ENCODE data around the gene FILIP1L. TPM values are rescaled to one million over a fixed set of nuclear protein-coding genes. Genes with fewer than 3 reads are reported as not detected.
A peak's percentile ranks its signal among the peaks of the same experiment; 100 is the strongest.

The FILIP1L gene
- total and polyA plus RNA-seq, 2 of the 13 experiments (the other 11 are each of a cell fraction or from before 2014, with no cell fraction given), result 8.1 to 187 TPM

DNA sequence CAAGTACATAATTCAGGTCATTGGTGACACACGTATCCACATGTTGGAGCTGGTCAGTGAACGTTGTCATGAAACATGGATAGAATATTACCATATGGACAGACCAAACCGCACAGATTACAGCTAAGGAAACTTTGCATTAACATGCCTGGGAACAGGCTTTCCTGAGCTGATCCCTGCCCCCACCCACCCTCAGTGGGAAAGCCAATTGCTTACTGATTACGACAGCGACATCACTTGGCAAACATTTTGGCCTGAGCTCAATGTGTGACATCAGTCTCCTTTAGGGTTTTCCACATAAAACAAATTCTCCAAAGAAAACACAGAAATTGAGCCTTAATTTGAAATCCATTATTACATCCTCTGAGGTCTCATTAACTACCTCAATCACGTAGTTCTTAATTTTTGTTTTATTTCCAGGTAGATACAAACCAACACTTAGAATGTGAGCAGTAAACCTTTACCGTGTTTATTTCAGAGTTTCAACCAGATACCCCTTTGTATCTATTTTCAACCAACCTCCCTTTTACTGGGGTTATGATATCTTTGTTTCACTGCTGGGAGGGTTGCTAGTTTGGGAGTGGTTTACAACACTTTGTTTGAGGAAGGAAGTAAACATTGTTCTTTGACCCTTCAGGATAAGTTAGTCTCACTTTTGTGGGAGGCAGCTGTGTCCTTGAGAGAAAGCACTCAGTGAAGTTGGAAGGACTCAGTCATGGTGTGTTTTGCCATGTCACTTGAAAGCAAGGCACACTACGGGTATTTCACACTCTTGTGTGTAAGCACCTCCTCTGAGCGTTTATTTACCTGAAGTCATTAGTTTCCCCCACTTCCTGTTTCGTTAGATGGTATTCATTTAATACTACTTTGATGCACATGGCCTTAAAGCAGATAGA is 193.6 kb downstream of the FILIP1L start (continued):
- TF ChIP-seq, protein P1, sequence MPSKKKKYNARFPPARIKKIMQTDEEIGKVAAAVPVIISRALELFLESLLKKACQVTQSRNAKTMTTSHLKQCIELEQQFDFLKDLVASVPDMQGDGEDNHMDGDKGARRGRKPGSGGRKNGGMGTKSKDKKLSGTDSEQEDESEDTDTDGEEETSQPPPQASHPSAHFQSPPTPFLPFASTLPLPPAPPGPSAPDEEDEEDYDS (CRISPR knock-in tag; IDR thresholded peaks at IDR 0.05), result peak; percentile 78
- peak; percentile 82 for TF ChIP-seq FOSL2 (CRISPR knock-in tag; IDR thresholded peaks at IDR 0.05)
- 0 out of 2 replicates have a peak, but pooled peaks have one; percentile 73 for TF ChIP-seq RORA (CRISPR knock-in tag; IDR thresholded peaks at IDR 0.05)
- 0 out of 2 replicates have a peak, but pooled peaks have one; percentile 18 for TF ChIP-seq STAG1 (CRISPR knock-in tag; IDR thresholded peaks at IDR 0.05)
- 0 out of 2 replicates have a peak, but pooled peaks have one; percentile 26 for TF ChIP-seq FOXC1 (CRISPR knock-in tag; IDR thresholded peaks at IDR 0.05; ENCODE audit: borderline replicate concordance)
- TF ChIP-seq, protein P2, sequence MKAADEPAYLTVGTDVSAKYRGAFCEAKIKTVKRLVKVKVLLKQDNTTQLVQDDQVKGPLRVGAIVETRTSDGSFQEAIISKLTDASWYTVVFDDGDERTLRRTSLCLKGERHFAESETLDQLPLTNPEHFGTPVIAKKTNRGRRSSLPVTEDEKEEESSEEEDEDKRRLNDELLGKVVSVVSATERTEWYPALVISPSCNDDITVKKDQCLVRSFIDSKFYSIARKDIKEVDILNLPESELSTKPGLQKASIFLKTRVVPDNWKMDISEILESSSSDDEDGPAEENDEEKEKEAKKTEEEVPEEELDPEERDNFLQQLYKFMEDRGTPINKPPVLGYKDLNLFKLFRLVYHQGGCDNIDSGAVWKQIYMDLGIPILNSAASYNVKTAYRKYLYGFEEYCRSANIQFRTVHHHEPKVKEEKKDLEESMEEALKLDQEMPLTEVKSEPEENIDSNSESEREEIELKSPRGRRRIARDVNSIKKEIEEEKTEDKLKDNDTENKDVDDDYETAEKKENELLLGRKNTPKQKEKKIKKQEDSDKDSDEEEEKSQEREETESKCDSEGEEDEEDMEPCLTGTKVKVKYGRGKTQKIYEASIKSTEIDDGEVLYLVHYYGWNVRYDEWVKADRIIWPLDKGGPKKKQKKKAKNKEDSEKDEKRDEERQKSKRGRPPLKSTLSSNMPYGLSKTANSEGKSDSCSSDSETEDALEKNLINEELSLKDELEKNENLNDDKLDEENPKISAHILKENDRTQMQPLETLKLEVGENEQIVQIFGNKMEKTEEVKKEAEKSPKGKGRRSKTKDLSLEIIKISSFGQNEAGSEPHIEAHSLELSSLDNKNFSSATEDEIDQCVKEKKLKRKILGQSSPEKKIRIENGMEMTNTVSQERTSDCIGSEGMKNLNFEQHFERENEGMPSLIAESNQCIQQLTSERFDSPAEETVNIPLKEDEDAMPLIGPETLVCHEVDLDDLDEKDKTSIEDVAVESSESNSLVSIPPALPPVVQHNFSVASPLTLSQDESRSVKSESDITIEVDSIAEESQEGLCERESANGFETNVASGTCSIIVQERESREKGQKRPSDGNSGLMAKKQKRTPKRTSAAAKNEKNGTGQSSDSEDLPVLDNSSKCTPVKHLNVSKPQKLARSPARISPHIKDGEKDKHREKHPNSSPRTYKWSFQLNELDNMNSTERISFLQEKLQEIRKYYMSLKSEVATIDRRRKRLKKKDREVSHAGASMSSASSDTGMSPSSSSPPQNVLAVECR (CRISPR knock-in tag; IDR thresholded peaks at IDR 0.05; ENCODE audit: borderline replicate concordance), result peak; percentile 66; the same call in 1 of the 2 replicates
- TF ChIP-seq ELF1 (CRISPR knock-in tag; IDR thresholded peaks at IDR 0.05), result peak; percentile 69; the same call in 1 of the 2 replicates
- peak; percentile 81 for TF ChIP-seq FOXP1 (IDR thresholded peaks at IDR 0.05)
- TF ChIP-seq FOXP1 (CRISPR knock-in tag; IDR thresholded peaks at IDR 0.05), result peak; percentile 97
- no peak; the same call in 1 of the 2 replicates for TF ChIP-seq ZNF629 (CRISPR knock-in tag; conservative IDR thresholded peaks at IDR 0.05)
- TF ChIP-seq, protein P3, sequence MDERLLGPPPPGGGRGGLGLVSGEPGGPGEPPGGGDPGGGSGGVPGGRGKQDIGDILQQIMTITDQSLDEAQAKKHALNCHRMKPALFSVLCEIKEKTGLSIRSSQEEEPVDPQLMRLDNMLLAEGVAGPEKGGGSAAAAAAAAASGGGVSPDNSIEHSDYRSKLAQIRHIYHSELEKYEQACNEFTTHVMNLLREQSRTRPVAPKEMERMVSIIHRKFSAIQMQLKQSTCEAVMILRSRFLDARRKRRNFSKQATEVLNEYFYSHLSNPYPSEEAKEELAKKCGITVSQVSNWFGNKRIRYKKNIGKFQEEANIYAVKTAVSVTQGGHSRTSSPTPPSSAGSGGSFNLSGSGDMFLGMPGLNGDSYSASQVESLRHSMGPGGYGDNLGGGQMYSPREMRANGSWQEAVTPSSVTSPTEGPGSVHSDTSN (CRISPR knock-in tag; IDR thresholded peaks at IDR 0.05), result peak; percentile 20; the same call in 1 of the 2 replicates
- TF ChIP-seq, protein P4, sequence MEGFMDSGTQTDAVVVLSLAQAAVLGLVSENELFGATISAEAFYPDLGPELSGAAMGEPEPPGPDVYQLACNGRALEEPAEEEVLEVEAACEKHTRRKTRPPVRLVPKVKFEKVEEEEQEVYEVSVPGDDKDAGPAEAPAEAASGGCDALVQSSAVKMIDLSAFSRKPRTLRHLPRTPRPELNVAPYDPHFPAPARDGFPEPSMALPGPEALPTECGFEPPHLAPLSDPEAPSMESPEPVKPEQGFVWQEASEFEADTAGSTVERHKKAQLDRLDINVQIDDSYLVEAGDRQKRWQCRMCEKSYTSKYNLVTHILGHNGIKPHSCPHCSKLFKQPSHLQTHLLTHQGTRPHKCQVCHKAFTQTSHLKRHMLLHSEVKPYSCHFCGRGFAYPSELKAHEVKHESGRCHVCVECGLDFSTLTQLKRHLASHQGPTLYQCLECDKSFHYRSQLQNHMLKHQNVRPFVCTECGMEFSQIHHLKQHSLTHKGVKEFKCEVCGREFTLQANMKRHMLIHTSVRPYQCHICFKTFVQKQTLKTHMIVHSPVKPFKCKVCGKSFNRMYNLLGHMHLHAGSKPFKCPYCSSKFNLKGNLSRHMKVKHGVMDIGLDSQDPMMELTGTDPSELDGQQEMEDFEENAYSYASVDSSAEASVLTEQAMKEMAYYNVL (CRISPR knock-in tag; IDR thresholded peaks at IDR 0.05; ENCODE audit: borderline replicate concordance), result peak; percentile 73
- TF ChIP-seq ZNF773 (CRISPR knock-in tag; IDR thresholded peaks at IDR 0.05; ENCODE audit: borderline replicate concordance), result no peak
- TF ChIP-seq, protein P5, sequence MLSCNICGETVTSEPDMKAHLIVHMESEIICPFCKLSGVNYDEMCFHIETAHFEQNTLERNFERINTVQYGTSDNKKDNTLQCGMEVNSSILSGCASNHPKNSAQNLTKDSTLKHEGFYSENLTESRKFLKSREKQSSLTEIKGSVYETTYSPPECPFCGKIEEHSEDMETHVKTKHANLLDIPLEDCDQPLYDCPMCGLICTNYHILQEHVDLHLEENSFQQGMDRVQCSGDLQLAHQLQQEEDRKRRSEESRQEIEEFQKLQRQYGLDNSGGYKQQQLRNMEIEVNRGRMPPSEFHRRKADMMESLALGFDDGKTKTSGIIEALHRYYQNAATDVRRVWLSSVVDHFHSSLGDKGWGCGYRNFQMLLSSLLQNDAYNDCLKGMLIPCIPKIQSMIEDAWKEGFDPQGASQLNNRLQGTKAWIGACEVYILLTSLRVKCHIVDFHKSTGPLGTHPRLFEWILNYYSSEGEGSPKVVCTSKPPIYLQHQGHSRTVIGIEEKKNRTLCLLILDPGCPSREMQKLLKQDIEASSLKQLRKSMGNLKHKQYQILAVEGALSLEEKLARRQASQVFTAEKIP (CRISPR knock-in tag; IDR thresholded peaks at IDR 0.05; ENCODE audit: borderline replicate concordance), result no peak
- TF ChIP-seq MXD4 (CRISPR knock-in tag; IDR thresholded peaks at IDR 0.05), result peak; percentile 67
- TF ChIP-seq, protein P6, sequence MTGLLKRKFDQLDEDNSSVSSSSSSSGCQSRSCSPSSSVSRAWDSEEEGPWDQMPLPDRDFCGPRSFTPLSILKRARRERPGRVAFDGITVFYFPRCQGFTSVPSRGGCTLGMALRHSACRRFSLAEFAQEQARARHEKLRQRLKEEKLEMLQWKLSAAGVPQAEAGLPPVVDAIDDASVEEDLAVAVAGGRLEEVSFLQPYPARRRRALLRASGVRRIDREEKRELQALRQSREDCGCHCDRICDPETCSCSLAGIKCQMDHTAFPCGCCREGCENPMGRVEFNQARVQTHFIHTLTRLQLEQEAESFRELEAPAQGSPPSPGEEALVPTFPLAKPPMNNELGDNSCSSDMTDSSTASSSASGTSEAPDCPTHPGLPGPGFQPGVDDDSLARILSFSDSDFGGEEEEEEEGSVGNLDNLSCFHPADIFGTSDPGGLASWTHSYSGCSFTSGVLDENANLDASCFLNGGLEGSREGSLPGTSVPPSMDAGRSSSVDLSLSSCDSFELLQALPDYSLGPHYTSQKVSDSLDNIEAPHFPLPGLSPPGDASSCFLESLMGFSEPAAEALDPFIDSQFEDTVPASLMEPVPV (CRISPR knock-in tag; IDR thresholded peaks at IDR 0.05), result peak; percentile 49; the same call in 1 of the 2 replicates

Measured in HepG2 (cell line).